Measurements from ENCODE around the gene CPED1.
A peak's percentile ranks its signal among the peaks of the same experiment; 100 is the strongest.

CPED1 gene

DNA sequence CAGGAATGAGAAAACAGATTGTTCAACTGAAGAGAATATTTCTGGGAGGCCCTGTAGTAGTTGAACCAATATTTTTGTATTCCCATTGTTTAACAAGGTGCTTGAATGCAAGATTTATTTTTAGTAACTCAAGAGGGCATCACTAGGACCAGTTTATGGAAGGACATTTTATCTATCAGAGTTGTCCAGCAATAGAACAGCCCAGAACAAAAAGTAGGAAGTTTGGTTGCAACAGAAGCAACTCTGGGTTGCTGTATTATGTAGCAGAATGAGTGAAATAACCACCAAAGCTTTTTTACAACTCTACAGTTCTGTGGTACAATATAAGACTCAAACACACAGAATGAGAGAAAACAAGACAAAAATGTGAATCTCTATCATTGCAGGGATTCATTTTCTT lies 34.7 kb downstream of the CPED1 start:
- no peak overlapping the region for H3K9ac ChIP-seq (ENCODE audit: insufficient read length)
- no peaks in the 10 kb centered on the region for H3K9me3 ChIP-seq (ENCODE audit: low read depth, low read length)
- DNase-seq (ENCODE audit: low read depth, low spot score): no peak
- no peaks in the 10 kb centered on the region for H3K36me3 ChIP-seq (ENCODE audit: insufficient read depth, low read length)
- H3K4me3 ChIP-seq: no peak overlapping the region
- no peak overlapping the region for H3K27ac ChIP-seq
- no peak for TF ChIP-seq FOXP2 (optimal IDR thresholded peaks at IDR 0.05; ENCODE audit: control extremely low read depth, extremely low read length, insufficient read depth)
- TF ChIP-seq EZH2 (IDR thresholded peaks at IDR 0.05): no peak
- no peak for TF ChIP-seq POLR2AphosphoS5 (IDR thresholded peaks at IDR 0.05; ENCODE audit: borderline replicate concordance, low read depth, low read length)

DNA sequence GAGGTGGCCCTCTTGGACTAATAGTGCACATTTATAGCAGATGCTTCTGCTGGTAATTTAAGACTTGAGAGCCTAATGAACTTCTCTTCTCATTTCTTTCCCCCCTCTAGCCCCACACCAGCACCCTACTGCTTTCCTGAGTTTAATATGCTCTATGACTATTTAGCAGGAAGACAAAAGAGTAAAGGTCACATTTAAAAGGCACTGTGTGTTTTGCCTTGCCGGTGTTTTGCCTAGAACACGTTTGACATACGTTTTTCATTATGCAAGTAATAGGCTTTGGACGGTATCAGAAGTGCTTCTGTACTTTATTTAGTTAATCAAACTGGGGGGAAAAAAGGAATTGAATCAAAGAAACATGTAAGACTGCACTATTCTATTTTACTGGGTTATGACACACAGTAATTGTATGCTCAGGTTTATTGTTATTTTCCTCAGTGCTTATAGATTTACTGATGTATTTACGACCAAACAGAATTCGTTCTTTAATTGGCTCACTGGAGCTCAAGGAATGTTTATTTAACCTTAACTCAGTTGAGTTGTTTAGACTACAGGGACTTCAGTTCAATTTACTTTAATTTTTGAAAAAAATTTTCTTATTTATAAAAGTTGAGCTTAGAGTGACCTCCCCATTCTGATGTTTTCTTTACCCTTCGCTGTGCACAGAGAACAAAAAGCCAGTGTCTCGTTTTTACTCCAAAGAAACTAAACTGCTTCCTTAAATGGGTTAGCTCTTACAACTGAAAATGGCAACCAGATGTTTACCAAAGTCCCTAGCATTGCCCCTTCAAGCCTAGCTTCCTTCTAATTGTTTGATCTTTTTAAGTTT lies 35.4 kb downstream of the CPED1 start:
- no peak for DNase-seq (ENCODE audit: low read depth, low spot score)
- H3K4me3 ChIP-seq: peak overlapping the region; percentile 24; the same call in 1 of the 2 replicates
- TF ChIP-seq POLR2AphosphoS5 (IDR thresholded peaks at IDR 0.05; ENCODE audit: borderline replicate concordance, low read depth, low read length) (no peak), FOXP2 (optimal IDR thresholded peaks at IDR 0.05; ENCODE audit: control extremely low read depth, extremely low read length, insufficient read depth) (no peak), EZH2 (IDR thresholded peaks at IDR 0.05) (no peak)
- no peak overlapping the region for H3K9ac ChIP-seq (ENCODE audit: insufficient read length)
- no peak overlapping the region for H3K27ac ChIP-seq
- no peaks in the 10 kb centered on the region for H3K36me3 ChIP-seq (ENCODE audit: insufficient read depth, low read length)
- no peaks in the 10 kb centered on the region for H3K9me3 ChIP-seq (ENCODE audit: low read depth, low read length)

DNA sequence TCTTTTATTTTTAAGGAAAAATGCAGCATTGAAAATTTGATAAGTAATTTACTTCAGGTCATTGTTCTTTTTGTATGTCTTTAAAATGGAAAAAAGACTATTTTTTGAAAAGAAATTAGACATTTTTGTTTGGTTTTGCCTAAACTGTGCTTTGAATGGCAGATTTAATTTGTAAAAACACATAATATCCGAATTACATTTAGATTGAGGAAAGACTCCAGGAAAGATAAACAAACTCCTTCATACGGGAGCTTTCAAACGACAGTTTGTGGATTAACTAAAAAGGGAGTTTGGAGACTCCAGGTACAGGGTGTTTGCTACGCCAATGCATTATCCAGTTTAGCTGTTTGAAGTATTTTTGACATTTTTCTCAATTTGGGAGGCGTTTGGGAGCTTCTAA lies 36.1 kb downstream of the CPED1 start:
- TF ChIP-seq POLR2AphosphoS5 (IDR thresholded peaks at IDR 0.05; ENCODE audit: borderline replicate concordance, low read depth, low read length) (no peak), EZH2 (IDR thresholded peaks at IDR 0.05) (no peak), FOXP2 (optimal IDR thresholded peaks at IDR 0.05; ENCODE audit: control extremely low read depth, extremely low read length, insufficient read depth) (no peak)
- Histone ChIP-seq H3K27ac (no peak overlapping the region), H3K36me3 (ENCODE audit: insufficient read depth, low read length) (no peaks in the 10 kb centered on the region), H3K4me3 (peak overlapping the region; percentile 24; the same call in 1 of the 2 replicates), H3K9me3 (ENCODE audit: low read depth, low read length) (no peaks in the 10 kb centered on the region), H3K9ac (ENCODE audit: insufficient read length) (no peak overlapping the region)
- no peak for DNase-seq (ENCODE audit: low read depth, low spot score)

DNA sequence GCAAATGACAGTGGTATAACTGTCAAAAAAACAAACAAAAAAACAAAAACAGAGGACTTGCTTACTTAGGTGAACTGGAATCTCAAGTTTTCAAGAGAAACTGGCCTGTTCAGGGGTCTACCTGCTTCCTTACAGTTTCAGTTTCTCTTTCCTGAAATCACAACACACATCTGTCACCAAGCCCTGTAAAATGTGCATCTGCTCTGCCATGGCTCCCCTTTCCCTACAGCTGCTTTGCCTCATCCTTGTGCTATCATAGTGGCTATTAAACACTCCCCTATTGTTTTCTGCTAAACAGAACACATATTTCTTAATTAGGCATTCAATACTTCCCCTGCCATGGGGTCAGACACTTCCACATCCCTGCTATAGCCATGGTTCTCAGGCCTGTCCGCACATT lies 37.6 kb downstream of the CPED1 start:
- H3K4me3 ChIP-seq: no peak overlapping the region
- no peak overlapping the region for H3K9ac ChIP-seq (ENCODE audit: insufficient read length)
- no peaks in the 10 kb centered on the region for H3K36me3 ChIP-seq (ENCODE audit: insufficient read depth, low read length)
- H3K27ac ChIP-seq: no peak overlapping the region
- H3K9me3 ChIP-seq (ENCODE audit: low read depth, low read length): no peaks in the 10 kb centered on the region
- no peak for DNase-seq (ENCODE audit: low read depth, low spot score)
- TF ChIP-seq POLR2AphosphoS5 (IDR thresholded peaks at IDR 0.05; ENCODE audit: borderline replicate concordance, low read depth, low read length): no peak
- no peak for TF ChIP-seq FOXP2 (optimal IDR thresholded peaks at IDR 0.05; ENCODE audit: control extremely low read depth, extremely low read length, insufficient read depth)
- no peak for TF ChIP-seq EZH2 (IDR thresholded peaks at IDR 0.05)

DNA sequence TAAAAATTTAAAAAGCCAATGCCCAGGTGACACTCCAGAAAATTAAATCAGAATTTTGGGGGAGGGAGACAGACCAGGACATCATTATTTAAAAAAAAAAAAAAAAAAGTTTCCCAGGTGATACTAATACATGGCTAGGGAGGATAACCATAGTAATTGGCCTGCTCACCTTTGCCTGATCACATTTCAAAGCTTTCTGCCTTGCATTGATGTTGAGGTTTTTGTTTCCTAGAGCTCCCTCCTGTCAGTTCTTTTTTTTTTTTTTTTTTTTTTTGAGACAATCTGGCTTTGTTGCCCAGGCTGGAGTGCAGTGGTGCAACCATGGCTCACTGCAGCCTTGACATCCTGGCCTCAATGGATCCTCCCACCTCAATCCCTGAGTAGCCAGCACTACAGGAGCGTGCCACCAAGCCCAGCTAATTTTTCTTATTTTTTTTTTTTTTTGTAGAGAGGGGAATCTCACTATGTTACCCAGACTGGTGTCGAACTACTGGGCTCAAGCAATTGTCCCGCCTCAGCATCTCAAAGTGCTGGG lies 38.1 kb downstream of the CPED1 start:
- Histone ChIP-seq H3K36me3 (ENCODE audit: insufficient read depth, low read length) (no peaks in the 10 kb centered on the region), H3K27ac (no peak overlapping the region), H3K9ac (ENCODE audit: insufficient read length) (no peak overlapping the region), H3K4me3 (no peak overlapping the region), H3K9me3 (ENCODE audit: low read depth, low read length) (no peaks in the 10 kb centered on the region)
- no peak for DNase-seq (ENCODE audit: low read depth, low spot score)
- TF ChIP-seq POLR2AphosphoS5 (IDR thresholded peaks at IDR 0.05; ENCODE audit: borderline replicate concordance, low read depth, low read length): no peak
- no peak for TF ChIP-seq FOXP2 (optimal IDR thresholded peaks at IDR 0.05; ENCODE audit: control extremely low read depth, extremely low read length, insufficient read depth)
- TF ChIP-seq EZH2 (IDR thresholded peaks at IDR 0.05): no peak

DNA sequence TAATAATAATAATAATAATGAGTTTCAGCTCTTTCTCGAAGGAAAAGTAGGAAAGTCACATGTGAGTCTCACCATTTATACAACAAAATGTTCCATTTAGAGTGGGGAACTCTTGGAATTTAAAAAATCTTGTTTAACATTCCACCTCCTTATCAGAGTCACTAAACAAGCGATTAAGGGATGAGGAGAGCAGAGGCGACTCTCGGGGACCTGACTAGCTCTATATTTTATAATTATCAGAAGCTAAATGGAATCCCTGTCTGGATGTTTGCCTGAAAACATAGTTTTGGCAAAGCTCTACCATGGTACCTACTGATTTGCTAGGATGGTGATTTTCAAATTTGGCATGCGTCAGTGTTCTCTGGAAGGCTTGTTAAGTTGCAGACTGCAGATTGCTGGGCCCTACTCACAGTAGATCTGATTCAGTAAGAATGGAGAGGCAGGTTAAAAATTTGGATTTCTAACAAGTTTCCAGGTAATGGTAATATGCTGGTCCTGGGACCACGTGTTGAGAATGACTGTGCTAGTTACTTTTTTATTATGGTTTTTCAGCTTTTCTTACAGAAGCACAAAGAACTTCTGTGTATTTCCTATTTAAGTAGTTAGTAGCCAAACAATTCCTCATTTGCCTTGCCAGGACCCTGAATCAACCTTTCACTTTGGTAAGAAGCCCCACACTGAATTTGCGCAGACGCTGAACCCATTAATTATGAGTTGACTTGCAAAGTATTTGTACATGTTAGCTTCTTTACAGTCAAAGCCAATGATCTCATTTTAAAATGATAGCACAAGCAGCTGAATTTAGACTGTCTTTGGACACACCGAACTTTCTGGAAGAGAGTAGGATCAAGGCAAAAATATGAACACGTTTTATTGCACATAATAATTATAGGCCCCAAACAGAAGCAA lies 39.5 kb downstream of the CPED1 start:
- Histone ChIP-seq H3K27ac (no peak overlapping the region), H3K36me3 (ENCODE audit: insufficient read depth, low read length) (no peaks in the 10 kb centered on the region), H3K9ac (ENCODE audit: insufficient read length) (no peak overlapping the region), H3K9me3 (ENCODE audit: low read depth, low read length) (no peaks in the 10 kb centered on the region), H3K4me3 (no peak overlapping the region)
- DNase-seq (ENCODE audit: low read depth, low spot score): no peak
- TF ChIP-seq FOXP2 (optimal IDR thresholded peaks at IDR 0.05; ENCODE audit: control extremely low read depth, extremely low read length, insufficient read depth) (no peak), EZH2 (IDR thresholded peaks at IDR 0.05) (no peak), POLR2AphosphoS5 (IDR thresholded peaks at IDR 0.05; ENCODE audit: borderline replicate concordance, low read depth, low read length) (no peak)

DNA sequence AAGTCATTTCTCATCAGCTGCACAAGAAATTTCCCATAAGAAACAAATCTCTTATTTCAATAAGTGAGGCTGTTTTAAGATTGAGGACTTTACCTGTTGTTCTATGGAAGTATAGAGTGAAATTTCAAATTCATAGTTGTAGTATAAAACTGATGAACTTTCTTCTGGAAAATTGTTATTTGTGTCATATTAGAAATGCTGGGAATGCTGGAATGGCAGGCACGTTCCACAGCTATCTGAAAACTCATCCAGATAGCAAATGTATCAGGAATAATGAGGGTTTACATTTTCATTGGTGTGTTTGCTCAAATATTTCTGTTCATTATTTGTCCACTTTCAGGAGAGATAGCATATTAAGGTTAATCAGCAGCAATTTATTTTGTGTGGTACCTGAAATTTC lies 40.8 kb downstream of the CPED1 start:
- no peaks in the 10 kb centered on the region for H3K36me3 ChIP-seq (ENCODE audit: insufficient read depth, low read length)
- DNase-seq (ENCODE audit: low read depth, low spot score): no peak
- H3K27ac ChIP-seq: no peak overlapping the region
- TF ChIP-seq FOXP2 (optimal IDR thresholded peaks at IDR 0.05; ENCODE audit: control extremely low read depth, extremely low read length, insufficient read depth): no peak
- no peak for TF ChIP-seq POLR2AphosphoS5 (IDR thresholded peaks at IDR 0.05; ENCODE audit: borderline replicate concordance, low read depth, low read length)
- no peak for TF ChIP-seq EZH2 (IDR thresholded peaks at IDR 0.05)
- no peaks in the 10 kb centered on the region for H3K9me3 ChIP-seq (ENCODE audit: low read depth, low read length)
- H3K9ac ChIP-seq (ENCODE audit: insufficient read length): no peak overlapping the region
- H3K4me3 ChIP-seq: no peak overlapping the region

DNA sequence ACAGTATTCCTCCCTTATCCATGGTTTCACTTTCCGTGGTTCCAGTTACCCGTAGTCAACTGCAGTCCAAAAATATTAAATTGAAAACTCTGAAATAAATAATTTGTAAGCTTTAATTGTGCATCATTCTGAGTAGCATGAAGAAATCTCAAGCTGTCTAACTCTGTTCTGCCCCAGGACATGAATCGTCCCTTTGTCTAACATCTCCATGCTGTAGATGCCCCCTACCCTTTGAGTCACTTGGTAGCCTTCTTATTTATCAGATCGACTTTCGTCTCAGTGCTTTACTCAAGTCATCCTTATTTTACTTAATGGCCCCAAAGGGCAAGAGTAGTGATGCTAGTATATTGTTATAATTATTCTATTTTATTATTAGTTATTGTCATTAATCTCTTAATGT lies 41.8 kb downstream of the CPED1 start:
- no peak for TF ChIP-seq FOXP2 (optimal IDR thresholded peaks at IDR 0.05; ENCODE audit: control extremely low read depth, extremely low read length, insufficient read depth)
- TF ChIP-seq POLR2AphosphoS5 (IDR thresholded peaks at IDR 0.05; ENCODE audit: borderline replicate concordance, low read depth, low read length): no peak
- no peak for TF ChIP-seq EZH2 (IDR thresholded peaks at IDR 0.05)
- H3K9me3 ChIP-seq (ENCODE audit: low read depth, low read length): no peaks in the 10 kb centered on the region
- DNase-seq (ENCODE audit: low read depth, low spot score): no peak
- no peaks in the 10 kb centered on the region for H3K36me3 ChIP-seq (ENCODE audit: insufficient read depth, low read length)
- H3K27ac ChIP-seq: no peak overlapping the region
- H3K4me3 ChIP-seq: no peak overlapping the region
- no peak overlapping the region for H3K9ac ChIP-seq (ENCODE audit: insufficient read length)
